Glomerular visceral epithelial cell (primary cell): ENCODE results near the gene PLA2G3.

Experiments
- DNase-seq: peaks from one replicate; pipeline ENCODE4 v3.0.0-alpha.2; 2016; ENCODE audit errors: extremely low spot score

Gene PLA2G3

DNA sequence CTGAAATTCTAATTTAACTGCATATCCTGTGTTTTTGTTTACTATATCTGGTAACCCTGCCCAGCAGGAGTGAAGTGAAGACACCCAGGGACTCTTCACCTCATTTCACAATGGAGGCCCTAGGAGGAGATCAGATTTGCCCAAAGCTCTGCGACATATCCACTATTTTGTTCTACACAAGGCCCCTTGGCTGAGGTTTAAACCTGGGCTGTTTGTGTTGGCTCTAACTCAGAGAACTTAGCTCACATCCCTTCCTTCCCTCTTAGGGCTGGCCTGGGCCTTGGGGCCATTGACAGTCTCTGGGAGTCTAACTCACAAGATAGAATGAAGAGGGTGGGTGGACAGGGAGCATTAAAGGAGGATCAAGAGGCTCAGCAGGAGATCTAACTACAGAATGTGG lies 8.2 kb upstream of the PLA2G3 start:
- DNase-seq, result no peak

DNA sequence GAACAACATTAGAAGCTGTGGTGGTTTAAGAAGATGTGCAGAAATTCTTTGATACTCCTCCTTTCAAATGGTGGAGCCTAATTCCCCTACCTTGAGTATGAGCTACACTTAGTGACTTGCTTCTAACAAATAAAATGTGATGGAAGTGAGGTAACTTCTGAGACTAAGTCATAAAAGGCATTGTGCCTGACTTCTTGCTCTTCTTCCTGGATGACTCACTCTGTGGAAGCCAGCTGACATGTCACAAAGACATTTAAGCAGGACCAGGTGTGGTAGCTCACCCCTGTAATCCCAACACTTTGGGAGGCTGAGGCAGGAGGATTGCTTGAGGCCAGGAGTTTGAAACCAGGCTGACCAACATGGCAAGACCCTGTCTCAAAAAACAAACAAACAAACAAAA lies 3.9 kb upstream of the PLA2G3 start:
- no peak for DNase-seq

DNA sequence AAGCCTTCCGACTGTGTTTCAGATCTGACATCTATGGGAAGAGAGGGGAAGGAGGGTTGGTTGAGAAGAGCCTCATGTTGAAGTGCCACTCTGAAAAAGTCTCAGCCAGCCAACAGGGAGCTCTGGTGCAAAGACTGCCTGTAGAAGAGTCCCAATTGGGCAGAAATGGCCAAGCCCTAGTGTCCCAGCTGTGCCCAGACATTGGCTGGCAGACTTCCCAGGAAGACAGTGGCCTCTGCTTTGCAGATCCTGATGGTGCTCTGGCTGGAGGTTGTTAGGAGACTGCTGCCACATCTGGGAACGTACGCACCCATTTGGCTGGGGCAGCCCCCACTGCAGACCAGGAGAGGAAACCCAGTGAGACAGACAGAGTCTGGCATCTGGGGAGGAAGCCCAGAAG lies 3.2 kb upstream of the PLA2G3 start:
- no peak for DNase-seq

DNA sequence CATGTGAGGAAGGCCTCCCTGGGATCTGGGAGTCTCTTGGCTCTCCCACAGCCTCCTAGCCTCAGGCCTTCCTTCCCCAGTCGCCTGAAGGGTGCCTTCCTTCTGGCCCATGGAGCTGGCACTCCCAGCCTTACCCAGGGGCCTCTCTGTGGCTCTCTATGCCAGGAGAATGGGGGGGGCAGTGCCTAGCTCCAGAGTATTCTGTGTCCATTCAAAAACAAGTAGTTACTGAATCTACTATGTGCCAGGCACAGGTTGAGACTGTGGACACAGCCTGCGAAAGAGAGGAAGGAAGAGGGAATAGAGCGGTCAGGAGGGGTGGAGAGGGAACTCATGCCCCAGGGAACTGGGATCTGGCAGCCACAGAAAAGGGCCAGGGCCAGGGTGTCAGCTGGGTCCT lies 2.7 kb upstream of the PLA2G3 start:
- DNase-seq, result no peak

DNA sequence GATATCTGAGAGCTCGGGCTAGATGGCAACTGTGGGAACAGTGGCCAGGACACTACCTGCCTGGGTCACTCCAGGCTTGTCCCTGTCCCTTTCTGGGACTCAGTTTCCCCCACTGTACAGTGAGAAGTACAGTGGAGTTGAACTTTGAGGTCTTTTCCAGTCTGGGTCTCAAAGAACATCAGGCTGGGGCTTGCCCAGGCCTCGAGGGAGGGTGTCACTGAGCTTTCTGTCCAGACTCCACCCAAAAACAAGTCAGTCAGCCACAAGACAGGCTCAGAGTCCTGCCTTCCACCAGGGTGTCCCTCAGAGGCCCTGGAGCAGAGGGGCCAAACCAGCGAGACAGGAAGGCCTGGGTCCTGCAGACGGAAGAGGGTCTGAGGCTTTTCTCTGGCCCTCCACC lies 2.0 kb upstream of the PLA2G3 start:
- DNase-seq, result no peak

DNA sequence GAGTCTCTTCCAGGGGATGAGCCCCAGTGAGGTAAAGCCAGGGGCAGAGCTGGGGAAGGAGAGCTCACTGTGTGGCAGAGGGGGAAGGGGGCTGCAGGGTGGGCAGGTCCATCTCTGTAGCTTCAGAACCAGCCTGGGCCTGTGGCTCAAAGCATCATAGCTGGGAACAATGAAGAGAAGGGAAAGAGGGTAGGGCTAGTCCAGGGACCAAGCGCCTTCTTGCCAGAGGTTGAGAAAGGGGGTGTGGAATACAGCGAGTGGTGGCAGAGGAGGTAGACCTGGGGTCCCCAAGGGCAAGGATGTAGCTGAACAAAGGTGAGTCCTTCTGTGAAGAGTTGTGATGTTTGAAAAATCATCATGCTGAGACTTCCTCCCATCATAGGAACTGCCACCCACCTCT lies 1.2 kb upstream of the PLA2G3 start:
- no peak for DNase-seq

DNA sequence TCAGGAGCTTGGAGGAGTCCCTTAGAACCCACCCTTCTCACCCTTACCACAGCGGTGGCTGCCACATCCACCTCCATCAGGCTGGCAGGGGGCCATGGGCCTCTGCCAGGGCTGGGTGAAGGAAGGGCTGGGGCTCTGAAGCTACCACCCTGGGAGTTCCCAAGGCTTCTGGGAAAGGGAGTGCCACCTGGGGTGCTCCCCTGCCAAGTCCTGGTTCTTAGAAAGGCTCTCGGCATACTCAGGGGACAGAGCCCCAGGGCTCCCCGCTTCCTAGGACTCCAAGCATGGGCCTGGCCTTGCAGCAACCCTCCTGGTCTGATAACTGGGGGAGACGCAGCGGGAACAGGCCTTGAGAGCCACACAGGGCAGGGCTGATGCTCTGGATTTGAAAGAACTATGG lies 438 bp upstream of the PLA2G3 start:
- no peak for DNase-seq

DNA sequence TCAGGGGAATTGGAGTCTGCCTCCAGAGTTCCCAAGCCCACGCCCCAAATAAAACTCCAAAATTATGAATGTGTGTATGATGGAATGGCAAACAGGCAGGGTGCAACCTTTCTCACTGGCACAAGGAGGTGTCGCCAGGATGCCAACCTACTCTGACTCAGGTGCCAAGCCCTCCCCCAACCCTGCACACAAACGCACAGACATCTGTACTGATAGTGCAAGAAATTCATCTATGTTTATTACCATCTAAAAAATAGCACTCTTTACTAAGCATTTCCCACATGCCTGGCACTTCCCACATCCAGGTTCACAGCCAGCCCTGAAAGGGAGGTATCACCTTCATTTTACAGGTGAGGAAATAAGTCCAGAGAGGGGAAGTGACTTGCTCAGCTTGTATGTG lies 1.2 kb downstream of the PLA2G3 start:
- DNase-seq, result no peak

DNA sequence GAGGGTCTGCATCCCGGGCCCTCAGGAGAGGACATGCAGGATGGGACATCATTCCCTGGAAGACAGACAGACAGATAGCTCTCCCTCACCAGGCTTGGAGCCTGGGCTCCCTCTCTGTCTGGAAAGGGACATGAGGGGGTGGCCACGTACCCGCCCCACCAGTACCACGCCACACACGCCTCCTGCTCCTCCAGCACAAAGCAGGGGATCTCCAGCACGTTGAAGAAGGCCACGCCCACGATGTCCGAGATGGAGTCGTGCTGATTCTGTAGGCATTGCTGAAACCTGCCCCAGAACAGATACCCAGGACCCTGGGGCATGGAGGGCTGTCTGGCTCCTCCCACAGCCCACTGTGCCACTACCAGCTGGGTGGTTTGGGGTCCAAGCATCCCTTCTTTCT lies 2.2 kb downstream of the PLA2G3 start:
- DNase-seq, result no peak

DNA sequence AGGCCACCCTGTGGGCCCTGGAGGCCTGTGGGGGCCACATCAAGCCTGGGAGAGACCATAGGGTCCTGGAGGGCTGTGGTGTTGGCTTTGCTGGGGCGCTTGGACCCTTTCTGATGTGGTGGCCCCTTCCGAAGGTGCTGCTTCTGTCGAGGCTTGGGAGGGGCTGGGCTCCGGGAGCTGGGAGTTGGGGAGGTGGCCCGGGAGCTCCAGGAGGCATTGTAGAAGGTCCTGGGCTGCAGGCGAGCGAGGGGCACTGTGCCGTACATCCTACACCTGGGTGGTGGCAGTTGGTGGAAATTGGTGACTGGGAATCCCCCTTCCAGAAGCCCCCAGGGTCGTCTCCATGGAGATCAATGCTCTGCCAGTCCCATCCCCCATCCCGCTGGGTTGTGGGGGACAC lies 2.6 kb downstream of the PLA2G3 start:
- no peak for DNase-seq

DNA sequence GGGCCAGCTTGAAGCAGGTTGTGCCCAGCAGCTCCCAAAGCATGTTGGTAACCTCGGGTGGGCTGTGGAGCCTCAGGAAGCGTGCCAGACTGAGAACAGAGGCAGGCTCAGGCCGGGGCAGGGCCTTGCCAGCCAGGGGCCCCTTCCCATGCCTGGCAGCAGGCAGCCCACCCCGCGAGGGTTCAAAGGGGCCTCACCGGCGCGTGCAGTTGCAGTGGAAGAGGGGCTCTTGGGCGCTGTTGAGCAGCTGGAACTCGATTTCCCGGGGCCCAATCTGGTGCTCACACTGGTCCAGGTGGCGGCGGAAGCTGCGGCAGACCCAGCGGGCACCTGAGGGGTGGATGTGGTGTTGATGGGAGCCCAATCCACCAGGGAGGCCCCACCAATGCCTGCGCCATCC lies 3.6 kb downstream of the PLA2G3 start:
- no peak for DNase-seq

DNA sequence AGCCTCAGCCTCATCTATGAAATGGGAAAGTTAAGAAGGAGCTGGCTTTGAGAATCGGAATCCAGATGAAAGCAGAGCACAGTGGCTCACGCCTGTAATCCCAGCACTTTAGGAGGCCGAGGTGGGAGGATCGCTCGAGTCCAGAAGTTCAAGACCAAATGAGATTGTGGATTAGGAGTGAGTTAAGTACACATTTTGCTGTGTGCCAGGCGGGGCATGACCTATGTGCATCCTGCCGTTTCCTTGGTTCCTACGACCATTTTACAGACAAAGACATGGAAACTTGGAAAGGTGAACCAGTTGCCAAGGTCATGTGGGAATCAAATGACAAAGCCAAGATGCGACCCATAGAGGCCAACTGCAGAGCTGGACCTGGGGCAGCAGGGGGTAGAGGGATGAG lies 4.2 kb downstream of the PLA2G3 start:
- DNase-seq, result no peak

DNA sequence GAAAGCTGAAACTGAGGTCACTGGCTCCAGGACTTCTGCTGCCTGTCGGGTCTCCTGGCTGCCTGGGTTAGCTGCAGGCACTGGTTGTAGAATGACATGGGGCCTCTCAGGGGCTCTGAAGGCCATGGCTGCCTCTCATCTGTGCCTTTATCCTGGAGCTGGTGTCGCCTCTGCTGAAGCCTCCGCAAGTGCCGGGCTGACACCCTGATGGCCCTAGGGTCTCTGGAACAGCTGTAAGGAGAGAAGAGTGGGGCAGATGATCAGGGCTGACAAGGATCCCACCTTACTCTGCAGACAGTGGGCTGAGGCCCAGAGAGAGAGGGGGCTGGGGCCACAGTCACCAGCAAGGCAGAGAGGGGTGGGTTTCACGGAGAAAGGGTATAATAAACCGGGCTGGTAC lies 4.6 kb downstream of the PLA2G3 start:
- no peak for DNase-seq

DNA sequence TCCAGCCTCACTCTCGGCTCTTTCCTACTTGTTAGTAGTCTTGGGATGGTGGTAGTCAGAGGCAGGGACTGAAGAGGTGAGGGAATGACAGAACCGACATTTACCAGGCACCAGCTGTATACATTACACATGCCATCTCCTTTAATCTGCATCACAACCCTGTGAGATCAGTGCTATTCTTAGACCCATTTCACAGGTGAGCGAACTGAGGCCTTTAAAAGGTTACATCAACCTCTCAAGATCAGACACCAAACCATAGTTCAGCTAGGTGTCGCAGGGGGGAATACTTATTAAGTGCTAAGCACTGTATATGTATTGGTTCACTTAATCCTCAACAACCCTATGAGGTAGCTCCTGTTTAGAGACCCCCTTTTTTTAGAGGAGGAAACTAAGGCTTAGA lies 5.6 kb downstream of the PLA2G3 start:
- DNase-seq, result no peak

DNA sequence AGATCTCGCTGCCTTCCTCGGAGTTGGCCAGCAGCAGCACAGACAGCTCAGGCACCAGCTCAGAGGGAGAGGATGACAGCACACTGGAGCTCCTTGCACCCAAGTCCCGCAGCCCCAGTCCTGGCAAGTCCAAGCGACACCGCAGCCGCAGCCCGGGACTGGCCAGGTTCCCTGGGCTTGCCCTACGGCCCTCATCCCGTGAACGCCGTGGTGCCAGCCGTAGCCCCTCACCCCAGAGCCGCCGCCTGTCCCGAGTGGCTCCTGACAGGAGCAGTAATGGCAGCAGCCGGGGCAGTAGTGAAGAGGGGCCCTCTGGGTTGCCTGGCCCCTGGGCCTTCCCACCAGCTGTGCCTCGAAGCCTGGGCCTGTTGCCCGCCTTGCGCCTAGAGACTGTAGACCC lies 6.4 kb downstream of the PLA2G3 start:
- no peak for DNase-seq

DNA sequence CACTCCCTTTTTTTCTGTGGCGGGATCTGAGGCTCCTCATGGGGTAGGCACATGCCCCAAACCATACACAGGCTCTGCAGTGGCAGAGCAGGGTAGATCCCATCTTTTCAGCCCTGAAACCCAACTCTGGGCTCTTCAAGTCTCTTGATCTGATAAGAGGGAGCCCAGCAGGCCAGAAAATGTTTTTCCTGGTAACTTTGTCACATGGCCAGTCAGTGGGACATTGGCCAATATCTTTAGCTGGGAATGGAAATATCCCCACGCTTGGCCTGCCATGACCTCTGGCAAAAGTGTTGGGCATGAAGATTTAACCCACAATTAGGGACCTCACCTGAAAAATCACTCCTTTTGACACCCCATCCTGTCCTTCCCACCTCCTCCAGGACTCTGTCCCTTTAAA lies 9.4 kb downstream of the PLA2G3 start:
- DNase-seq, result no peak

DNA sequence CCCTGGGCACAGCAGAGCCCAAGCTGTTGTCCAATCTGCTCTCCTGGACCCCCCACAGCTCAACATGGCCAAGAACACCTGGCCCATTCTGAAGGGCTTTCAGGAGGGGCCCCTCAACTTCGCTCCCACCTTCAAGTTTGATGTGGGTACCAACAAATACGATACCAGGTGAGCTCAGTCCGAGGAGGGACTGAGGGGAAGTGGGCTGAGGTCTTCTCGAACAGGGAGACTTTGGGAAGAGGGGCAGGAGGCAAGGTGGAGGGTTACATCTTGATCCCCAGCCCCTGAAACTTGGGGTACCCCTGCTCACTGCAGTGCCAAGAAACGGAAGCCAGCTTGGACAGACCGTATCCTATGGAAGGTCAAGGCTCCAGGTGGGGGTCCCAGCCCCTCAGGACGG lies 12.2 kb downstream of the PLA2G3 start:
- no peak for DNase-seq

DNA sequence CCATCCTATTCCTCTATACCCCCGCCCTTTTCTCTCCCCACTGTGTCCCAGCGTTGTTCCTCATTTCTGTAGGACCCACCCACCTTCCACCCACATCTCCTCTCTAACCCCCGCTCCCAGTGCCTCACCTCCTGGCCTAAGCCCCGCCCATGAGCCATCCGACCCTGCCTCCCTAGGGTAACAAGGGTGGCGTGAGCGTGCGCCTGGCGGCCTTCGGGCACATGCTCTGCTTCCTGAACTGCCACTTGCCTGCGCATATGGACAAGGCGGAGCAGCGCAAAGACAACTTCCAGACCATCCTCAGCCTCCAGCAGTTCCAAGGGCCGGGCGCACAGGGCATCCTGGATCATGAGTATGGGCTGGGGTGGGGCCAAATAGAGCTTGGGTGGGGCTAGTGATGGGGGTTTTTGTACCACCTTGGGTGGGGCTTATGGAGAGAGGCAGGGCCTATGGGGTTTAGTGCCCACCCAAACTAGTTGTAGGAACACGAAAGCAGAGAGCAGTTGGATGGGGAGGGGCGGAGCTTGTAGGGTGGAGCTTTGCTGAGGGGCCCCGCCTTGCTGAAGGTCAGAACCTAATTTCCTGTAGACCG lies 13.0 kb downstream of the PLA2G3 start:
- DNase-seq, result no peak

DNA sequence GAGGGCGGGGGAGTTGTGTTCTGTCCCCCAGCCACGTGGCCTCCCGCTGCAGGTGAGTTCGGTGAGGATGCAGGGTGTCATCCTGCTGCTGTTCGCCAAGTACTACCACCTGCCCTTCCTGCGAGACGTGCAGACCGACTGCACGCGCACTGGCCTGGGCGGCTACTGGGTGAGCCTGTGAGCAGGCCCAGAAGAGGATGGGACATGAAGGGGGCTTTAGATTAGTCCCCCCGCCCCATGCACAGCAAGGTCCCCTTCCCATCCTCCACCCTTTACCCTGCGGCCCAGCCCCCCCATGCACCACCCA lies 13.5 kb downstream of the PLA2G3 start:
- no peak for DNase-seq

DNA sequence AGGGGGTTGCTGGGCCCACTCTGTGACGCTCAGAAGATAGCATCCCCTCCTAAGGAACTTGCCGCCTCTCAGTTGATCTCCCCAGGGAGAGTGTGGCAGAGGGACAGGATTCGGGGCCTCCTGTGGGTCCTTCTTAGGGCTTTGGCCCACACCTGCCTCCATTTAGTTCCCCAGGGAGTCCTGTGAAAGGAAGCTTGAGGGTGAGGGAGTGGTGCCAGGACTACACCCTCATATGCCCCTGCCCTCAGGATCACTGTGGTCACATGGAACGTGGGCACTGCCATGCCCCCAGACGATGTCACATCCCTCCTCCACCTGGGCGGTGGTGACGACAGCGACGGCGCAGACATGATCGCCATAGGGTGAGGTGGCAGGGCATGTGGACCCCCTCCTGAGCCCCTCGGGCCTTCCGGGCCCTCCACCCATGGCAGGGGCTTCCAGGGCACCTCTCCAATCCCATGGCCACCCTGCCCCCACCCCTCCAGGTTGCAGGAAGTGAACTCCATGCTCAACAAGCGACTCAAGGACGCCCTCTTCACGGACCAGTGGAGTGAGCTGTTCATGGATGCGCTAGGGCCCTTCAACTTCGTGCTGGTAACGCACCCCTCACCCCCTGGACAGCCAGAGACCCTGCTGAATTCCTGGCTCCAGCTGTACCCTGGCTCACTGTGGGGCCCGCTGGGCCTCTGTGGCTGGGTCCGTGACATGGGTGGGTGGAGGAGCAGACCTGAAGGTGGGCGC lies 14.0 kb downstream of the PLA2G3 start:
- no peak for DNase-seq

DNA sequence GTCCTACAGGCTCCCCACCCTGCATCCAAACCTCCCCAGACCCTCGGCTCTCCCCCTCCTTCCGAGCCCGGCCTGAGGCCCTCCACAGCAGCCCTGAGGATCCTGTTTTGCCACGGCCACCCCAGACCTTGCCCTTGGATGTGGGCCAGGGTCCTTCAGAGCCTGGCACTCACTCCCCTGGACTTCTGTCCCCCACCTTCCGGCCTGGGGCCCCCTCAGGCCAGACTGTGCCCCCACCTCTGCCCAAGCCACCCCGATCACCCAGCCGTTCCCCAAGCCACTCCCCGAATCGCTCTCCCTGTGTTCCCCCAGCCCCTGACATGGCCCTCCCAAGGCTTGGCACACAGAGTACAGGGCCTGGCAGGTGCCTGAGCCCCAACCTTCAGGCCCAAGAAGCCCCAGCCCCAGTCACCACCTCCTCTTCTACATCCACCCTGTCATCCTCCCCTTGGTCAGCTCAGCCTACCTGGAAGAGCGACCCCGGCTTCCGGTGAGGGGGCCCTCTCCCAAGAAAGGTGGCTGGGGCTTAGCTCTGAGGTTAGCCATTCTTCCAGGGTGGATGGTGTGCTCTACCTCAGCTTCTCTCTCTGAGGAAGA lies 14.7 kb downstream of the PLA2G3 start:
- no peak for DNase-seq

DNA sequence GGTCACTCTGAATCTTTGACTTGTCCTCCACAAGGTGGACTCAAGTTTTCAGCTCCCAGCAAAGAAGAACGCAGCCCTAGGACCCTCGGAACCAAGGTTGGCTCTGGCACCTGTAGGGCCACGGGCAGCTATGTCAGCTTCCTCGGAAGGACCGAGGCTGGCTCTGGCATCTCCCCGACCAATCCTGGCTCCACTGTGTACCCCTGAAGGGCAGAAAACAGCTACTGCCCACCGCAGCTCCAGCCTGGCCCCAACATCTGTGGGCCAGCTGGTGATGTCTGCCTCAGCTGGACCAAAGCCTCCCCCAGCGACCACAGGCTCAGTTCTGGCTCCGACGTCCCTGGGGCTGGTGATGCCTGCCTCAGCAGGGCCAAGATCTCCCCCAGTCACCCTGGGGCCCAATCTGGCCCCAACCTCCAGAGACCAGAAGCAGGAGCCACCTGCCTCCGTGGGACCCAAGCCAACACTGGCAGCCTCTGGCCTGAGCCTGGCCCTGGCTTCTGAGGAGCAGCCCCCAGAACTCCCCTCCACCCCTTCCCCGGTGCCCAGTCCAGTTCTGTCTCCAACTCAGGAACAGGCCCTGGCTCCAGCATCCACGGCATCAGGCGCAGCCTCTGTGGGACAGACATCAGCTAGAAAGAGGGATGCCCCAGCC lies 15.4 kb downstream of the PLA2G3 start:
- no peak for DNase-seq

DNA sequence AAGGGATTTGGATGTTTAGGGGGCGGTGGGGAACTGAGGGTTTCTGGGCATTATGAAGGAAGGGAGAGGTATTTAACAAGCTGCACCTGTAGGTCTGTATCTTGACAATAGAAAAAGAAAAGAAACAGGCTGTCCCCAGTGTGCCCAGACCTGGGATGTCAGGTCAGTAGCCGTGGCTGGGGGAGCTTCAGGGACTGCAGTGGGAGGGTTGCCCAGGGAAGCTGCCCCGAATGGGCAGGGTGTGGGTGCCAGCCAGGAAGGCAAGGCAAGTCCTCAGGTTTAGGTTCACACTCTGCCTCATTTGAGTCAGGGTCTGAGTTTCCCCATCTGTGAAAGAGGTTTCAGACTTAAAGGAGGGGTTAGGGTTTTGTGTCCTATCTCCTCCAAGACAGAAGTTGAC lies 16.0 kb downstream of the PLA2G3 start:
- DNase-seq, result no peak

DNA sequence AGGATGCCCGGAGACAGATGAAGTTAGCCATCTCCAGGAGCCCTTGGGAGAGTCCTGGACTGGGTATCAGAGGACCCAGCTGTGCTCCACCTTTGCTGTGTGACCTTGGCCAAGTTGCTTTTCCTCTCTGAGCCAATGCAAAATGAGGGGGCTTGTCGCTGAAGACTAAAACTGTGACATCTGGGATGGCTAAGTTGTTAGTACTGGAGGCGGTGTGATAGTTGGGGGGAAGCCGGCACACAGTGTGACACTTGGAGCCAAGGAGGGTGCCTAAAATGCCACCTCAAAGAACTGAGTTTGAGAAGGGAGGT lies 17.1 kb downstream of the PLA2G3 start:
- no peak for DNase-seq
